ENCODE measurements around the gene RRM1. TPM values are rescaled to one million over a fixed set of nuclear protein-coding genes. Genes with fewer than 3 reads are reported as not detected.
"Not testable (repeated sequence)": the region's sequence is repeated elsewhere in the genome, so short reads cannot be mapped to it uniquely, and the experiment has no call there.

Gene RRM1
- 144 and 157 TPM in 2 replicates for total RNA-seq (2014; rRNA removed; shearing (Covaris generic))

DNA sequence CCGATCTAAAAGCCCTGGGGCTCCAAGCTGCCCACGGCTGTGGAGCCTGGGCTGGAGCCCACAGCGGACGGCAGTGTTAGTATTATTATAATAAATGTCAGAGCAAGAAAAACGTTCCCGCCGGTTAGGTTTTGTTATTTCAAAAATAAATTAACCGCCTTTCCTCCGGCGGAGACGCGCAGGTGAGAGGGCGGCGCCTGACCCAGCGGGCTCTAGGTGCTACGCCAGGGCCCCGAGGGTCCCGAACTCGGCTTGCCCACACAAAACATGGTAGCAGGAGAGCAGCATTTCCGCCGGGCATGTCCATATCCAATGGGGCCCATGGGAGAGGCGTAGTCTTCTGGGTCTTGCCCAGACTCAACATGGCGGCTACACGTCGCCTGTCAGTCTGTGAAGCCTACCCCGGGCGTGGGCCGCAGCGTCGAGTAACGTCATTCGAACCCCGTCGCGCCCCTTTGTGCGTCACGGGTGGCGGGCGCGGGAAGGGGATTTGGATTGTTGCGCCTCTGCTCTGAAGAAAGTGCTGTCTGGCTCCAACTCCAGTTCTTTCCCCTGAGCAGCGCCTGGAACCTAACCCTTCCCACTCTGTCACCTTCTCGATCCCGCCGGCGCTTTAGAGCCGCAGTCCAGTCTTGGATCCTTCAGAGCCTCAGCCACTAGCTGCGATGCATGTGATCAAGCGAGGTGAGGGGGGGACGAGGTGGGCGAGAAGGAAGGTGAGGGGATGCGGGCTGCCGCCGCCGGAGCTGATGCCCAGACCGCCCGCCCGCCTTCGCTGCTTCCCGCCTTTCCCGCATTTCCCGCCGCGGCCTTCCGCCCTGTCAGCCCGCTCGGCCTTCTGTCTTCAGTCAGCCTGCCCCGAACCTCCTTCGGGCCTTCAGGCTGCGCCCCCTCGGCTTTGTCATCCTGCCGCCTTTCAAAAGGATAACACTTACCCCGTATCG is at the start of gene RRM1:
TSS of gene RRM1 (plus strand) at position 452 of the 944 bp plus-strand sequence. CDS start at position 666, 214 bp downstream.
- DNase-seq (ENCODE audit: low read depth): peak; percentile 97

DNA sequence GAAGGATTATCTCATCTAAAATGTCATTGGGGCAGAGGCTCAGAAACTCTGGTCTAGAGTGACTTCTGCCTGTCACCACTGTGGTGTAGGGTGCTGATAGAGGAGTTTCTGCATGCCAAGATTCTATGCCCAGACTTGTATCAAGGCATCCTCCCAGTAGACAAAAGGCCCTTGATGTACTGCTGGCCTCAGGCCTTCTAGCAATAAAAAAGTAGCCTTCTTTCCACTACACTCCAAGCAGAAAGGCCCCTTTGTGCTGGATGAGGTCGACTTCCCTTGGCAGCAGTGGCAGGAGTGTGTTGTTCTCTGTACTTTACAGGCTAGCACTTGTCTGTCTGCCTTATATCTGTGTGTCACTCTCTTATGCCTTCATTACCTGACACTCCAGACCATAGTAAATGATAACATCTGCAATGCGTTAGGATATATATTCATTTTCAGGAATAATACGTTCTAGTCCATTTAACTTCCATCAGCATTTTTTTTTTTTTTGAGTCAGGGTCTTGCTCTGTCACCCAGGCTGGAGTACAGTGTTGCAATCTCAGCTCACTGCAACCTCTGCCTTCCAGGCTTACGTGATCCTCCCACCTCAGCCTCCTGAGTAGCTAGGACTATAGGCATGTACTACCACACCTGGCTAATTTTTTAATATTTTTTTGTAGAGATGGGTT is 49.5 kb upstream of the RRM1 start:
- no peak for DNase-seq (ENCODE audit: low read depth)

DNA sequence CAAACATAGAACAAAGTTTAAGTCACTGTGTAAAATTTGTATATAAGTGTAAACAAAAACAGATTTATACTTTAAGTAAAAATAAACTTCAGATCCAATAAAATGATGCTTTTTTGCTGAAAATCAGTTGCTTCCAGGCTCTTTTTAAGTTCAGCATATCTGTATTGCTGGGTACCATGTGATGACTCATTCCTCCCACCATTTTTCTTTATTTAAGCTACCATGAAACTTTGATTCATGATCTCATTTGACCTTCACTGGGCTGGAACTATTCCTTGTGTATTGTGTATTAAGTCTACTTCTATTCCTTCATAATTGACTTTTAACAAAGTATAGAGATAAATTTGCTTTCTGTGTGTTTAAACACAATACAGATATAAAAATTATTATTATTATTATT is 46.3 kb upstream of the RRM1 start:
- no peak for DNase-seq (ENCODE audit: low read depth)

DNA sequence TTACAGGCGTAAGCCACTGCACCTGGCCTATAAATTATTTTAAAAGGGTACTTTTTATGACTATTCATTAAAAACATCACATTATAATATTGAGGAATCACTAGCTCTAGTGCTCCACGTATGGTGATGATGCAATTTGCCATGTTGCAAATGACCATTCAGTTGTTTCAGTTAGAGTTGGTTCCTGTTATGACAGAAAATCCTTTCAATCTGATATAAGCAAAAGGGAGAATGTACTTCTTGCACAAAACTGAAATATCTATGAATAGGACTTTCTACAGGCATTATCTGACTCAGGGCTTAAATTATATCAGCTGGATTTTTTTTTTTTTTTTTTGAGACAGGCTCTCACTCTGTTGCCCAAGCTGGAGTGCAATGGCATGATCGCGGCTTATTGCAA is 45.6 kb upstream of the RRM1 start:
- no peak for DNase-seq (ENCODE audit: low read depth)

DNA sequence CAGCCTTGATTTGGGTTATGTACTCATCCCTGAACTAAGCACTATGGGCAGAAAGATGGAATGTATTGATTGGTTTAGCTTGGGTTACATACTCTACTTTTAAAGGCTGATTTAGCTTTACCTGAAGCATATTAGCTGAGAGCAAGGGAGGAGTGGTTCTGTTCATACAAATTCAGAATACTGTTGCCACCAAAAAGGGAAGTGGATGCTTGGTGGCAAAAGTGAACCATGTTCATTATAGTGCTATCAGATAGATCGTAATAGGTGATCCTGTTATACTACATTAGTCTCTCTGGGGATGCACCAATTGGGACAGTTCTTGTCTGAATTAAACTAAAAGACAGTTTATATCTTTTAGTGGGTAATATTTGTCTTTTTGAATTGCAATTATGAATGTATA is 44.5 kb upstream of the RRM1 start:
- no peak for DNase-seq (ENCODE audit: low read depth)

DNA sequence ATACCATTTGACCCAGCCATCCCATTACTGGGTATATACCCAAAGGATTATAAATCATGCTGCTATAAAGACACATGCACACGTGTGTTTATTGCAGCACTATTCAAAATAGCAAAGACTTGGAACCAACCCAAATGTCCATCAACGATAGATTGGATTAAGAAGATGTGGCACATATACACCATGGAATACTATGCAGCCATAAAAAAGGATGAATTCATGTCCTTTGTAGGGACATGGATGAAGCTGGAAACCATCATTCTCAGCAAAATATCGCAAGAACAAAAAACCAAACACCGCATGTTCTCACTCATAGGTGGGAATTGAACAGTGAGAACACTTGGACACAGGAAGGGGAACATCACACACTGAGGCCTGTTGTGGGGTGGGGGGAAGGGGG is 41.4 kb upstream of the RRM1 start:
- not testable (repeated sequence) for DNase-seq (ENCODE audit: low read depth)

DNA sequence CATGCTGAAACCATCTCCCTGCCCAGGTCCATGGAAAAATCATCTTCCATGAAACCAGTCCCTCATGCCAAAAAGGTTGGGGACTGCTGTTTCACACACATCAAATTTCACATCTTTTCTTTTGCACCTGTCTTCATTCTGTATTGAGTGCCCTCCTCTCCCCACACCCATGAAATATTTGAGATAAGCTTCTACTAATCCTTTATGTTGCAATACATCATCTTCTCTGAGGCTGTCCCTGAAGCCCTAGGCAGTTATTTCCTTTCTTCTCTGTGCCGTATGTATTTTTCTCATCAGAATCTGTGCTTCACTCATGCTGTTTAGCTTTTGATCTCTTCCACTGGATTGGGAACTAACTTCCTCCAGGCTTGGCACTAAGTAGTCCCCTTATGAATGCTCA is 40.0 kb upstream of the RRM1 start:
- no peak for DNase-seq (ENCODE audit: low read depth)

DNA sequence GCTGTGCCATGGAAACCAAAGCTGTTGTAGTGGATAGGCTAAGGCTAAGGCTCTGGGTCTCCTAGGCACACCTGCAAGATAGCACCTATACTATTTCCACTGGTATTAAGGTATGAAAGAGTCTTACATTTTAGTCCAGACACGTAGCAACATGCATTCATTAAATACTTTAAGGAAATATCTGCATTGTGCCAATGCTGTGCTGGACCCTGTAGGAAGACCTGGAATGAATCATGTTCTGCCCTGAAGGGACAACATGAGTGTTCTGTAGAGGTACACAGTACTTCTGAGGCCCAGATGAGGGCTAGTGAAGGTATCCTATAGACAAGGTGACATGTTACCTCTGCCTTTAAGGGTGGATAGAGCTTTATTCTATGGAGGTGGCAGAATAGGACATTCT is 35.2 kb upstream of the RRM1 start:
- no peak for DNase-seq (ENCODE audit: low read depth)

DNA sequence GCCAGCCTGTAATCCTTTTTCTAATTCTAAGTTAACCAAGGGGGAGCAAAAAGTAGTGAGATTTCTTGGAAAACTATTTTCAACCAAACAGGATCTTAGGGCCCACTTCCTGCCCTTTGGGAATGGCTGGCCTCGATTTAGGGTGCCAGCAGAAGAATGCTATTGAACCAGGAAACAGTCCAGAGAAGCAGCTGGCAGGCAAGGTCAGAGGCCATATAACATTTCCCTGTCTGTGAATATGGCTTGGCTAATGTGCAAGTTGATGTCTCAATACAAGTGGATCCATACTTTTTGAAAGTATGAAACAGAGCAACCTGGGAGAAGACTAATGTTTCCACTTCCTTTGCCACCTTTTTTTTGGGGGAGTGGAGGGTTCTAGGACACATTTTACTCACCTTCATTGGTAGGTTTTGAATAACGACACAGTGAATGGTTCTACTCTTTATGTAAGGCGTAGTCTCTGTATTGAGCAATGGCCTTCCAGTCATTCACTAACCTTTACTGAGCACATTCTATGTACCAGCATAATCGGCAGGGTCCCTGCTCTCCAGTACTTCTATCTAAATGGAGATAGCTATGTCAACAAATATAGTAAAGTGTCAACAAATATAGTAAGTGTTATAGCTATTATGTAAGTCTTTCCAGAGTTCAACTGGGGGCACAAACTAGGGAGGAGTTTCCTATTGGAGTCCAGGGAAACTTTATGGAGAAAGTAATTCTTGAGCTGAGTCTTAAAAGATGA is 34.2 kb upstream of the RRM1 start:
- DNase-seq (ENCODE audit: low read depth): no peak

DNA sequence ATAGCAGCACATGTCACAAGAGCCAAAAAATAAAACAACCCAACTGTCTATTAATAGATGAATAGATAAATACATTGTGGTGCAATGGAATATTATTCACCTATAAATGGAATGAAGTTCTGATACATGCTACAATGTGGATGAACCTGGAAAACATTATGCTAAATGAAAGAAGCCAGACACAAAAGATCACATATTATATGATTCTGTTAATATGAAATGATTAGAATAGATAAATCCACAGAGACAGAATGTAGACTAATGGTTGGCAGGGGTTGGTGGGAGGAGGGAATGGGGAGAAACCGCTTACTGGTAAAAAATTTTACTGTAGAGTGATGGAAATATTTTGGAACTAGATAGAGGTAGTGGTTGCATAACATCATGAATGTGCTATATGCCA is 32.9 kb upstream of the RRM1 start:
- DNase-seq (ENCODE audit: low read depth): no peak

DNA sequence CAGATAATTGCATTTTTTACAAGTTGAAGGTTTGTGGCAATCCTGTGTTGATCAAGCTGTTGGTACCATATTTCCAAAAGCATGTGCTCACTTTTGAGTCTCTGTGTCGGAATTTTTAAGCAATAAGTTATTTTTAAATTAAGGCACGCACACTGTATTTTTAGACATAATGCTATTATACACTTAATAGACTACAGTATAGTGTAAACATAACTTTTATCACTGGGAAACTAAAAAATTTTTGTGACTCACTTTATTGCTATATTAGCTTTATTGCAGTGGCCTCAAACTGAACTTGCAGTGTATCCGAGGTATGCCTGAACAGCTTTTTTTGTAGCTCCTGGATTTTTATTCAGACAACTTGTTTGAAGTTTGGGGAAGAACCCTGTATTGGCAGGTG is 31.3 kb upstream of the RRM1 start:
- DNase-seq (ENCODE audit: low read depth): no peak

DNA sequence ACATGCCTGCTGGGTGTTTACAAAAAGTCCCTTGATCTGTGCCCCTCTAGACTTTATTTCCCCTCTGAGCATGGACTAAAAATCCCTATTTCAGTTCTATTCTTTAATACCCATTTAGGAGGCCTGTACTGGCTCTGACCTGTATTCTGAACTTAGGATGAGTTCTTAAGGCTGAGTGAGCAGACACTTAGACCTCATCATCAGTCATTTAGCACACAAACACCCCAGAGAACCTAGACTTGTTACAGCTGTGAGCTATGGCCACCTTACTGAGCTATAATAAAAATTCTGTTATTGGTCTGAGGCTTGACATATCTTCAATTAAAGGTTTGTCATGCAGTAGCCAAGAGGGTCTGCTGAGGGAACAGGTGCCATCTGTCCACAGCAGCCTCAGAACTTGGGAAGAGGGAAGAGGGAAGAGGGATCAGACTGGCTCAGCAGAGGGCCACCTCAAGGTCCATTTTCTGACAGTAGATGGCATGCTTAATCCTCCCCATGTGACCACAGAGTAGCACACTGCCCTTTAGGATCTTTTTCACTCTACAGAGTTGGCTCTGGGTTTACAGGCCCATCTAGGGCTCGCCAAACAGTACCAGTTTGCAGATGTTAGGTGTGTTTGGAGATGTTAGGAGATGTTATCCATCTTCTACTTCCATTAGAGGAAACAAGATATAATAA is 30.2 kb upstream of the RRM1 start:
- no peak for DNase-seq (ENCODE audit: low read depth)

DNA sequence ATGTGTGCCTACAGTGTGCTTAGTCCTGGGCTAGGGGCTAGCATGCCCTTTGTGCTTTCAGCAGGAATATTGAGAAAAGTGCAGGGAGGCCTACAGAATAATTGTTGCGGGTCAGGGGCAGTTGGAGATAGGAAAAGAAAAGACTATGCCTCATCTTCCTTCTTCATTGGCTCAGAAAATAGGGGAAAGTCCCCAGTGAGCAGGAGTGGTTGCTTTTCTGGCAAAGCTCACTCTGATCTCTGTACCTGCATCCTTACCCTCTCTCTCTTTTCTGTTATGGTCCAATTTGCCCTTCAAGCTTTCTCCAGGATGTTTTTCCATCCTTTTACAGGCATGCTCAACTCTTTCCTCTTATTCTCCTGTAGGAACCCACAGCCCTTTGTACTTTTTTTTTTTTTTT is 29.5 kb upstream of the RRM1 start:
- DNase-seq (ENCODE audit: low read depth): no peak

DNA sequence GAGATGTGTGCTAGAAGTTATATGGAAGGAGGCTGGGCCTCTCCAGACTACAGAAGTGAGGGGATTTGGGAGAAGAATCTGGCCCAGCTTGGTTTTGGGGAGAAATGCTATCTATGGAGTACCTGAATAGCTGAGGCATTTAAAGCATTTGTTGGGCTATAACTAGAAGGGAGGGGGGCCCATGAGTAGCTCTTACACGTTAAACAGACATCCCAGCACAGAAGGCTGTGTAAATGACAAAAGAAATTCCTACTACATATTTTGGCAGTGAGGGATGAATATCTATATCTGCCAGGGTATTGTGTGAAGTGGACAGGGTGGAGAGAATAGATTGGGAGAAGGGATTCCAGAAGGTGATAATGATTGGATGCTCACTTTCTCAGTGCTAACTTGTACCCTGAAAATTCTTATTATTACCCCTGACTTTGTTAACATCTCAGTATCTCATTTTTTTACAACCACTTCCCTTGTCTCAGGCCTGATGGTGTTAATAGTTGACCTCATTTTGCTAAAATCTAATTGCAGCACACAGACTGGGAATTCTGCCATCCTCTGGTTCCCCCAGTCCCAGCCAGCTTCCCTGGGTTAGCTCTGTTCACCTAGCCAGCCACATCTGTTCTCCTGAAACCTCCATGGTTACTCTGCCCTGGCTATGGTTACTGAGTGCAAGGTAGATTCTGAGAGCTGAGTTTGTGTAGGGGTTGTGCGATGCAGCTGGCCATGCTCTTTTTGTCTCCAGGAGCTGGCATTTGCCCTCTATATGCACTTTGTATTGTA is 28.8 kb upstream of the RRM1 start:
- DNase-seq (ENCODE audit: low read depth): no peak

DNA sequence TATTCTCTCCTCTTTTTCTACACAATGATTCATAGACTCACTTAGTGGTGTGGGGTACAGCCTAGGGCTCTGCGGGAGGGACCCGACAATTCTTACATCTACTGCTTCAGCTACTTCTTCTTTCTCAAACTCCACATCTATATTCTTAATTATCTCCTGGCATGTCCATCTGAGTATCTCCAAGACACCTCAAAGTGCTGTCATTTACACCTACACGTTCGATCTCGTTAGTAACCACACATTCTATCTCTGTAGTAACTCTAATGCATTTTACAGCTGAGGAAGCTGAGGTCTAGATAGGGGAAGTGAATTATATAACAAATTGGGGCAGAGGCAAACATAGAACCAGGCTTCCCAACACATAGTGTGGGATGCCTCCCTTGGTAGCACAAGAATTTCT is 27.7 kb upstream of the RRM1 start:
- DNase-seq (ENCODE audit: low read depth): no peak

DNA sequence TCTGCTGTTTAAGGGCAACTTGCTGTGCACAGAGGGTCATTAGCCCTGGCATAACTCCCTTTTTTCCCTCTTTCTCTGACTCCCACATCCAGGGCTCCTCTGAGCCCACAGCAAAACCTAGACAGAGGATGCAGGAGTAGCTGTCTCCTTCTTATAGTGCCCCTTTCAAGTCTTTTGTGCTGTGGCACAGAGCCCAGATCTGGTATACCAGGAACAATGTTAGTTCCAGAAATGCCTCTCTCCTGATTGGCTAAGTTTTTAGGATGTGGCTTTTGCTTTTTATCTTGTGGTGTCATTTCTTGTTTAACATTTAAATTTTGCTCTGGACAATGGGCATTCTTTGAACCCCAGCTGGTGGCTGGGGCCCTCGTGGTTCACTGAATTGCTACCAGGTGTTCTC is 25.6 kb upstream of the RRM1 start:
- DNase-seq (ENCODE audit: low read depth): no peak

DNA sequence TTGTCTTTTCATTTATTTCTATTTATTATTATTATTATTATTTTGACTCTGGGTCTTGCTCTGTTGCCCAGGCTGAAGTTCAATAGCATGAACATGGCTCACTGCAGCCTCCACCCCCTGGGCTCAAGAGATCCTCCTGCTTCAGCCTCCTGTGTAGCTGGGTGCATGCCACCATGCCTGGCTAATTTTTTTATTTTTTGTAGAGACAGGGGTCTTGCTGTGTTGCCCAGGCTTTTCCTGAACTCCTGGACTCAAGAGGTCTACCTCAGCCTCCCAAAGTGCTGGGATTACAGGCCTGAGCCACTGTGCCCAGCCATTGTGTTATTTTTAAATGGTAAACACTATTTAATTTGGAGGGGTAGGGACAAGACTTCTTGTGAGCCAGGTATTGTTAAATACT is 23.3 kb upstream of the RRM1 start:
- DNase-seq (ENCODE audit: low read depth): no peak

DNA sequence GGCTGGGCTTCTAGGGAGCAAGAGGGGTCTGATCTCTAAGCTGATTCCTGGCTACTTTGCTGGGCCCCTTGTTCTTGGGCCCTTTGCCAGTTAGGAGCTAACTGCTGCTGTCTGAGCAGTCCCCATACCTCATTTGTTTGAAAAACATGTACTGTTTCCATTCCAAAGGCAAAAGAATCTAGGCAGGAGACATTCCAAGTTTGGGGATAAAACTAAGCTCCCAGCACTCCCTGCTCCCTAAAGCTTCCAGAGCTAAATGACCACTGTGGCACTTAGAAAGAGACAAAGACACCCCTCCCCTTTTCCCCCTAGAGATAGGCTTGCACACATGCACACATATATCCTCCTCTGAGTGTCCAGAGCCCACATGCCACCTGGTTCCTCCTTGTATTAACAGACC is 22.7 kb upstream of the RRM1 start:
- DNase-seq (ENCODE audit: low read depth): no peak

DNA sequence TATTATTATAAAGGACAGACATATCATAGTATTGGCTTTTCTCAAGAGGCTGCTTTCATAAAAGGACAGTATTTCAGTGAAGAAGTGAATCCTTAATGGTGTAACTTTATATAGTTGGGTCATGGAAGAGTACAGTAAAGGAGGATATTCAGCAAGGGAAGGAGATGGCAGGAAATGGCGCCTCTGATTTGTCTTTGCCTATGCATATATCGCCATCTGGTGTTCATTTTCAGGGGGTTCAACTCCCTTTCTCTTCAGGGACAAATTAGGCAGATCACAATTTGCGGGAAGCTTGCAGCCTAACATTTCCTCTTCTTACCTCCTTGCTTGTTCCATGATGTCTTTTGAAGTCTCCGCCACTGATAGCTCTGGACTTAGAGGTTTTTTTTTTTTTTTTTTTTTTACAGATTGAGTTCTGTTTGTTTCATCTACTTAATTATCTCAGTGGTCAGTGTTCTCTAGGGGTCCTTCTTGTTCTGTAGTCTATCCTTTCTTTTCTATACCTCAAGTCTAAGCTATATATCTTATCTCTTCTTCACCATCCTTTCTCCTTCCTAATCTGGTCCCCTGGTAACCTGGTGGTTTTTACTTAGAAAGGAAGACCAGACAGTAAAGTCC is 21.8 kb upstream of the RRM1 start:
- DNase-seq (ENCODE audit: low read depth): peak; percentile 60

DNA sequence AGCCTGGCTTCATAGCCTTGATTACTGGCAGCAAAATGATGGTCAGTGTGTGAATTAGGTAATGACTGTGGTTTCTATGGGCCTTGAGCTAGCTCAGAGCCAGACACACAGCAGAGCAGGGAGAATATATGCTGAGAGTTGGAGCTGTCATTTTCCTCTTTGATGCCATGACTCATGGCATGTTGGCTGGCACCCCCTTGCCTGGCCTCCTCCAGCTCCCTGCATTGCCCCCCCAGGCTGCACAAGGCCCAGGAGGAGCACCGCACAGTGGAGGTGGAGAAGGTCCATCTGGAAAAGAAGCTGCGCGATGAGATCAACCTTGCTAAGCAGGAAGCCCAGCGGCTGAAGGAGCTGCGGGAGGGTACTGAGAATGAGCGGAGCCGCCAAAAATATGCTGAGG is 20.3 kb upstream of the RRM1 start:
- no peak for DNase-seq (ENCODE audit: low read depth)

DNA sequence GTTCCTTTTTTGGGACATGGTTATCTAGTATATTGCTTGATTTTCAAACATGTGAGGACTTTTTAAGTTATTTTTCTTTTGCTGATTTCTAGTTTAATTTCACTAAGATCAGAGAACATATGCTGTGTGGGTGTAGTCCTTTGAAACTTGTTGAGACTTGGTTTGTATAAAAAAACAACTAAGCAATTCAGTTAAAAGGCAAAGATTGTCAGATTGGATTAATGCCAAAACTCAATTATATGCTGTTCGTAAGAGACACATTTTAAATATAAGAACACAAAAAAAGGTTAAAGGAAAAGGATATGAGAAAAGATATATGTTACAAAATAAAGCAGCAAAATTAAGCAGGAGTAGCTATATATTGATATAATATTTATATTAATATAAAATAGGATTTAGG is 17.8 kb upstream of the RRM1 start:
- DNase-seq (ENCODE audit: low read depth): no peak

Measured in Daoy (cell line).